Stromal cell of bone marrow (primary cell): ENCODE results near the gene KLHL33.
A peak's percentile ranks its signal among the peaks of the same experiment; 100 is the strongest.

ENCODE experiments used
- DNase-seq: peaks from one replicate; pipeline ENCODE4 v3.0.0-alpha.2; 2012; ENCODE audit warnings: low read depth

Gene KLHL33

DNA sequence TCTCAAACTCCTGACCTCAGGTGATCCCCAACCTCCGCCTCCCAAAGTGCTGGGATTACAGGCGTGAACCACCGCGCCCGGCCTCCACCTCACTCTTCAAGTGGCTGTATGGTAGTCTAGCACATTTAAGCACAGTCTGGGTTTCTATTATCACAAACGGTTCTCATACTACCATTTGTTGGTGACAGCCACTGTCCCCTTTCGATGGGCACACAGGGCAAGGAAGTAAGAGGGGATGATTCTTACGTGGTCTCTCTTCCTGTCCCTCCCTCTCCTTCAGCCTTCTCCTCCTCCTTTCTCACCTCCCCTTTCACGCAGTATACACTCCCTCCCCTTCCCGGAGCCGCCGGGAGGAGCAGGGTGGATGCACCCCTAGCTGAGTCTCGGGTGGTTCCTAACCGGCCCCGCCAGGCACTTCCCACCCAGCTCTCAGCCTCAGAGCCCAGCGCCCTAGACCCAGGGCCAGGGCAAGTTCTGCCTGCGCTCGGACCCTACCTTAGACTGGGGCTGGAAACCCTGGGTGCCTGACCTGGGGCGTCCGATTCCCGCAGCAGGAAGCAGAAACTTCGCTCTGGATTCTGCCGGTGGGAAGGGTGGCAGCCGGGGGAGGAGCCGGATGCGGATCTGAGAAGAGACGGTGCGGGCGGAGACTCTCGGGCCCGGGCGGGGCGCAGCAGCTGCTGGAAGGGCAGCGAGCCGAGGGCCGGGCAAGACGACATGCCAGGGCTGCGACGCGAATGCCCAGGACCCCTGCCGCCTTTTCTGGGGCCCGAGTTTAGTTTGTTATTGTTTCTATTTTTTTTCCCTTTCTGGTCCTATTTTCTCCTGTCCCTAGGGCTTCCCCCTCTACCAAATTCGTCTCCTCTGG, 22.9 kb downstream of the KLHL33 start, which contains the start of gene TEP1:
TEP1 (minus strand) TSS at position 626 of the 868 bp plus-strand sequence. CDS start 5,062 bp downstream, outside the sequence.
- DNase-seq, result peak; percentile 72

- no peak for DNase-seq
These were observed 23.6 kb downstream of the KLHL33 start for GRCh38 chr14:20412411-20412810.

GRCh38 chr14:20409226-20409625, 26.7 kb downstream of the KLHL33 start:
- DNase-seq, result no peak

- no peak for DNase-seq
These were observed 32.4 kb downstream of the KLHL33 start for GRCh38 chr14:20403521-20403920.

- no peak for DNase-seq
These were observed 34.9 kb downstream of the KLHL33 start for GRCh38 chr14:20400965-20401593.

DNA sequence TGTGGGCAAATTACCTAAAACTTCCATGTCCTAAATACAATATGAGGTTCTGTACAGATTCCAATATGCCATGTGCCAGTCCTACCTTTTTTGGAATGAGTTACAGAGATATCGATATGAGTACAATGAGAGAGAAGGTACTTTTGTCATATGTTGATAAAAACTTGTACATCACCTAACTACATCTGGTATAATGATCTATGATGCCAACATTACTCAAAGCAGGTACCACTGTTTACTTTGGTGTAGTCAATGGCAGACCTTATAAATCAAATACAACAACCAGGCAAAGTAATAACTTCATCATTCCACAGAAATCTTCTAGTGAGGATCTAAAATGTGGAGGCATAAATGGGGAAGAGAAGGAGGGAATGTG, 35.4 kb downstream of the KLHL33 start:
- no peak for DNase-seq

DNA sequence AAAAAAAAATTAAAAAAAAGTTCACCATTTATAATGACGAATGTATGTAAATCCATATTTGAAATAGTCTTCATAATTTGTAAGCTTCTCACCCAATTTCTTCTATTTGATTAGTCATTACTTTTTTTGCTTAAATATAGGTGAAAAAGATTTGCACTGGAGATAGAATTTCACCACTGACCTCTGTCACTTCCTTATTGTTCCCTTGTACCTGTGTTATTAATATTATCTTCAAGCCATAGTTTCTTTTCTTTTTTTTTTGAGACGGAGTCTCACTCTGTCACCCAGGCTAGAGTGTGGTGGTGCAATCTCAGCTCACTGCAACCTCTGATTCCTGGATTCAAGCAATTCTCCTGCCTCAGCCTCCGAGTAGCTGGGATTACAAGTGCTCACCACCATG, 38.5 kb downstream of the KLHL33 start:
- no peak for DNase-seq

DNA sequence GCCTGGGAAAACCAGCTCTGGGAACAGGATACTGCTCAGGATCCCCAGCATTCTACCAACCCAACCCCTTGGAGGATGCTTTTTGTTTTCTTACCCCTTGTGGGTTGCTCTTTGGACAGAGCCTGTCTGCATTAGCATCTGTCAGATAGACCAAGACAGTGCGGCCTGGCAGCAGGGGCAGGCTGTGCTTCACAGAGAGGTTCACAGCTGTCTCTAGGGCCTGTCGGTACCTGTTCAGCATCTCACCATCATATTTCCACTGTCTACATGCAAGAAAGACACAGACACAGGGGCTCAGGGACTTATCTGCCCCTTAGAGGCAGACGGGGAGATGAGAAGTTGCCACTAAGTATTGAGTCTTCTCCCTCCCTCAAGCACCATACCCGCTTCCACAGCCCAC, 44.5 kb downstream of the KLHL33 start:
- no peak for DNase-seq

GRCh38 chr14:20388159-20388558, 47.8 kb downstream of the KLHL33 start:
- no peak for DNase-seq

DNA sequence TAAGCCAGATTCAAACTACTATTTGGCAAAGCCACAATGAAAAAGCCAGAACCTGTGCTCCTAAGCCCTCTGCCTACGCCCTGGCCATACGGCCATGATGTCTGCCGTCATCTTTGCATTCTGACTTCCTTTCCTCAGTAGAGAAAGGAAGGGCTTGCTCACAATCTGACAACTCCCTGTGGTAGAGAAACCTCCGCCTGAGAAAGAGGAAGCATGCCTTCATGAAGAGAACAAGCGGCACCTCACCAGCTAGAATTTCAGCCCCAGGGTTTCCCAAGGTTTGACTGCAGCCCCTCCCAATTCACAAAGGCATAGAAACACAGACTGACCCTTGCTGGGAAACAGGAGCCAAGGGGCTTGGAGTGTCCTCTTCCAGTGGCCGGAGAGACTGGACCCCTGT, 48.4 kb downstream of the KLHL33 start:
- no peak for DNase-seq

DNA sequence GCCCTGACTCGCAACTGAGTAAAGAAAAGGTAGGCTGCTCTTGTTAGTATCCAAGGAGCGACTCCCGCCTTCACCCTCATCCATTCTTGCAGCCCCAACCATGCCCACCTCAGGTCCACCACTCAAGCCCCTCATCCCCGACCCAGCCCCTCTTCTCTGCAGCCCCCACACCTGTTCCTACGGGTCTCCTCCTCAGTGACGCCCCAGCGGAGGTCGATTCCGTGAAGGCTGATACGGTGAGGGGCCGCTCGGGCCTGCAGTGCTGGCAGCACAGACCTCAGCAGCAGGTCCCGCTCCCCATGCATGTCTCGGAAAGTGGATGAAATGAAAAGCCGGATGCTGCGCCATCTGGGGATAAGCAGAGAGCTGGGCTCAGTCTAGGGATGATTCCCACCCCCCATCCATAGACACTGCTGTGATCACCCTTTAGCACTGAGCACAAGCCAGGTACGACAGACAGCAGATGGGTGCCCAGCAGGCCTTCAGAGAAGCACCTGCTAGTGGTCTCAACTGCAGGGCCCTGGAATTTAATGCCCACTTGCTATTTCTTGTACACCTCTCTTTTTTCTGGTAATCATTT, 49.6 kb downstream of the KLHL33 start:
- DNase-seq, result no peak

GRCh38 chr14:20384886-20385285, 51.1 kb downstream of the KLHL33 start:
- no peak for DNase-seq

- DNase-seq, result no peak
These were observed 51.6 kb downstream of the KLHL33 start for GRCh38 chr14:20384321-20384720.

DNA sequence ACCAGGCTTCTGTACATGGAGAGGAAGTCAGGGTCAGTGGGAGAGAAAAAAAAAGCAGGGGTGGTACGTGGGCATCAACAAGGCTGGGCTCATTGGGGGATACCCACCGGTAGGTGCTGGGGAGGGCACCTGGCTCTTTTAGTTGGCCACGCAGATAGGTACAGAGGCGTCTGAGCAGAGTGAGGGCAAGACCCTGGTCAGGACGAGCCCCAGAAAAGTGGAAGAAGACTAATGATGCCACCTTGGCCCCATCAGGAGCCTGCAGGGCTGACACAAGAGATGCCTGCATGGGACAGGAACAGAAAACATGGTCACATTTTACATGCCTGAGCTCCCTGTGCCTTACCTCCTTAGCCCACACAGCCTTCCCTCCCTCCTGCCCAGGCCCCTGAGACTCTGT, 52.3 kb downstream of the KLHL33 start:
- no peak for DNase-seq

- DNase-seq, result no peak
These were observed 52.9 kb downstream of the KLHL33 start for GRCh38 chr14:20383032-20383431.

- DNase-seq, result no peak
These were observed 53.4 kb downstream of the KLHL33 start for GRCh38 chr14:20382526-20382925.

GRCh38 chr14:20381341-20381740, 54.6 kb downstream of the KLHL33 start:
- no peak for DNase-seq

DNA sequence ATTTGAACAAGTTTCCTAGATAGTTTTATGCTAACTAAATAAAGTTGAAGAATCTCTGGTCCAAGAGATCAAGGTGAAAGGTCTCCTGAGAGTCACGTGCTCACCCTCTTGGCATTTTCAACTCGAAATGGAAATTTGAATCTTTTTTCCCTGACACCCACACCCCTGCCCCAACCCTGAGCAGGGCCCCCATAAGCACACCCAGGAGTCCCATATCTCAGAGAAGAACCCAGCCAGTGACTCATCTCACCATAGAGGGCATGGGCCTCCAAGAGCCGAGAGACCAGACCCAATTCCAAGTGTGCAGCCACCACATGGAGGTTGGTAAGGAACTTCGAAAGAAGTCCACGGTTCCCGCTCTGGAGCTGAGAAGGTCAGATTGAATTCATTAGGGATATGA, 55.3 kb downstream of the KLHL33 start:
- DNase-seq, result no peak

DNA sequence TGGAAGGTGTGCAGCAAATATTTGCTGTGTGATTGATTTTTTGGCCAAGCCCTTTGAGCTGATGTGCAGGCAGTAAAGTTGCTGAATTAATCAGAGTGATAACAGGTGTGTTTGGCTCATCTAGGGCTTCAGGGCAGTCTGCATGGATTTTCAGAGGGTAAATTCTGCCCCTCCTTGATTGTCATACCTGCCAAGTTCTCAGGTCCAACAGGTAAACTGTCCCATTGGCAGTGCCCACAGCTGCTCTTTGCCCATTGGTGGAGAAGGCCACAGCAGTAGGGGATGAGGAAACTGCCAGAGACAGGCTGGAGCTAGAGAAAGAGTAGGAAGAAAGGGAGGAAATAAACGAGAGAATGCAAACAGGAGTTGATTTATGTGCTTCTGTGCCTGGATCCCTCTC, 56.2 kb downstream of the KLHL33 start:
- no peak for DNase-seq

DNA sequence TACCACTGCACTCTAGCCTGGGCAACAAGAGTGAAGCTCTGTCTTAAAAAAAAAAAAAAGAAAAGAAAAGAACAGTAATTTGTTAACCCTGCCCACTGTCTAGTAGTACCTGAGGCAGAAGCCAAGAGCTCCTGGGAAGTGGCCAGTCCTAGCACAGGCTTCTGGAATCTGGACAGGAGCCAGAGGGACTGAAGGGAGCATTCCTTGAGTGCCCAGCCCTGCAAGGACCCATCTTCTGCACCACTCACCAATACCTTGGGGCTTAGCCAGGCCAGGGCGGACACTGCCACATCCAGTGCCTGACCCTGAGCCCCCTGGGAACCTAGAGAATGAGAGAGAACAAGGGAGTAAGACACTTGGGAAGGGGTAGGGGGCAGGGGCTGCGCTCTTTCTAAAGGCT, 58.8 kb downstream of the KLHL33 start:
- no peak for DNase-seq

- DNase-seq, result no peak
These were observed 59.8 kb downstream of the KLHL33 start for GRCh38 chr14:20376071-20376588.
